NCI-H2029 (cell line): ENCODE data around the gene AGPS.
"Not testable (repeated sequence)": the region's sequence is repeated elsewhere in the genome, so short reads cannot be mapped to it uniquely, and the experiment has no call there.

Source experiments
- DNase-seq: peaks from one replicate; lab custom pipeline; 2025; lab: John Stamatoyannopoulos, UW

AGPS gene

DNA sequence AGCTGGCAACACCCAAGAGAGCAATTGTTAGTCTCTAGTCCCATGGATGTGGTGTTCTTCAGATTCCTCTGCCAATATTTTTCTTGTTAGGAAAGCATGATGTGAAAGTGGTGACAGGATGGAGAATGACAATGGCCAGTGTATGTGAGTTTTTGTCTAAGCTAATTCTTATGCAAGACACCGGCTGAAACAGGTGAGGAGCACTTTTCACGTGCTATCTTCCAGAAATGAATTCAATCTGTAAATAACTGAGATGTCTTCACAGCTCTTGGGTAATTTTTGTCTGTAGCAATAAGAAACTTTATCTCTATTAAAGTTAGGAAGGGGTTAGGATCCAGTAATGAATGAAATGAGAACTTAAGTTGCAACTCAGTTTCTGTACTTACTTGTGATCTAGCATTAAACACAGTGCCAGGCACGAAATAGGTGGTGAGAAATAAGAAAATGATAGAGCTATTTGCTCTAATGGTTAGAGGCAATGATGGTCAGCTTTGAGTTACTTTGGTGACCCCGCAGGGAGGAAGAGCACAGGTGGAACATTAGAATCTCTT lies 676 bp upstream of the AGPS start:
- DNase-seq, result no peak

DNA sequence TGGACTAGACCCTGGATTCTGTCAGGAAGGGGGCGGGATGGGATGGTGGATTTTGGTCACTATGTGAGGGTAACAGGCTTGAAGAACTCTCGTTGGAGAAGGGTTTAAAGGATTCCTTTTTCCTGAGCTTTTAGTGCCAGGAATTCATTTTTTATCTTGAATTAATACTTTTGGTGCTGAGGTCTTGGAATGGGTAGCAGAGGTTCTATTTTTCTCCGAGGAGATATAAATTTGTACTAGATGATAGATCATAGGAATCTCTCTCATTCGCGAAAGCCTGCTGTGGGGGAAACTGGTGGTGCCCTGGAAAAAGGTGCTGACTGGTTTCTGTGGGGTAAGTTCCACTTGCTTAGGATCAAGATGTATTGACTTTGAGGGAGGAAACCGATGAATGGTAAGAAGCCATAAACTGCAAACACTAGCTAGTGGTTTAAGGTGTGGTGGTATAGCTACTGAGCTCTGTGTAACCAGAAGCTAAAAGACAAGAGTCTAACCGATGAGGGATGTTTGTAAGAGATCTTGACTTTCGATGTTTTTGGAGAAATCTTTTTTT lies 706 bp downstream of the AGPS start:
- no peak for DNase-seq

DNA sequence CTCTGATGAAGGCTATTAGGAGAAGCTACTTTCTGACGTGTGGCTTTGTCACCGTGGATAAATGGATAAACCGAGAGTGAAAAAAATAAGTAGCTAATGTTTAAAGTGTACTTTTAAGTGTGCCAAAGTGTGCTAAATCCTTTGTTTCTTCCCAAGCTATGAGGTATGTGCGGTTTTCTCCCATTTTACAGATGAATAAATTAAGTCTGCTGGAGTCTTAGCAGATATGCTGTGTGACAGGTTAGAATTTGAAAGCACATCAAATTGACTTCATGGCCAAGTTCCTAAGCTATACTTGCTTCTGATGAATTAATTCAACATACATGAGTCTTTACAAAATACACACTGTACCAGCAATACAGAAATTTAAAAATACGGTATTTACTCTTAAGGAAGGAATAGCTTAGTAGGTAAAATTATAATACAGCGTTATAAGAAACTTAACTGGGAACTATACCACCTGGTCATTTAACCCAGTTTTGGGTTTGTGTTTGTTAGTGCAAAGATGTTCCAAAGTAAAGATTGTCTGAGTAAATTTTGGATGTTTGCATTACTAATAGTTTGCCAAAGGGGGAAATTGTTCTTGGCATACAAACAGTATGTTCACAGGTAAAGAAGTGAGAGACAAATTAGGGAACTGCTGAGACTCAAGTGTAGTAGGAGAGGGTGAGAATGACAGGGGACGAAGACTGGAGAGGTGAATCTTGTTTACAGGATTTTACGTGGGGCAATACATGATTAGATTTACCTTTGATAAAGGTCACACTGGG lies 1.4 kb downstream of the AGPS start:
- DNase-seq, result no peak

DNA sequence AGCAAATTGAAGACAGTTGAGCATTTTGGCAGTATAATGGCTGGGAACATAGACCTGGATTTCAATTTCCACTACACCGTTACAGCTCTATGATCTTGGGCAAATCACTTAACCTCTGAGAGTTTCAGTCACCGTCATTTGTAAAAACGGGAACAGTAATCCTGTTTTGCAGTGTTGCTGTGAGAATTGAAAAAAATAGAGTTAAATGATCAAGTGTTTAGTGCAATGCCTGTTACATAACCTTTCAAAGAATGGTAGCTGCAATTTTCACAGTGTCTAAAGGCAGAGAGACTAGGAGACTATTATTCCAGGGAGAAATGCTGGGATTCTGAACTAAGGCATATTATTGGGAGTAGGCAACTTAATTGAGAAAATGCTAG lies 2.0 kb downstream of the AGPS start:
- DNase-seq, result no peak

DNA sequence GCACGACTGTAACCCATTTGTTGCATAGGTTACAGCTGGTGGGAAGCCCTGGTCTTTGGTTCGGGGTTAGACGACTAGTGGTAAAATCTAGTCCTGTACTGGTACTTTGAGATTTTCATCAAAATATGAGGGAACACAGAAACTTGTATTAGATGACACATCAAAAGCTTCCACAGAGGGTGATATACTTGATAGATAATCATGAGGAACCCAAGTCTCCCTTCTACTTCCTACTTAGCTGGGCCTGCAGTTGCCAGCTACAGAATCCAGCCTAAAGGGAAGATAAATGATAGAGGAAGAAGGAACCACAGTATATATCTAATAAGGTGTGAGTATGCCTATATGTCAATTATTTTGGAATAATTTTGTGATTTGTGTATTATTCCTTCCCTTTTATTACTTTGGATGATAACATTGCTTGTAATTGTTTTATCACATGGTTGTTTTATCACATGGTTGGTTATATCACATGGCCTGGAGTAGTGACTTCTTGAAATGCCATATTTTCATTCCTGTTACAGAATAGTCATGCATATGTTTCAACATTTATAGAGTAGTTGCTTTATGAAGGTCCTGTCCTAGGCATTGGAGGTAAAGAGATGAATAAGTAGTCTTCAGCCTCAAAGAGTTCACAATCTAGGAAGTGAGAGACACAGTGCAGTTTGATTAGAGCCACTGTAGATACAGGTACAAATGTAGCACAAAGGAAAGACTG lies 2.9 kb downstream of the AGPS start:
- no peak for DNase-seq

DNA sequence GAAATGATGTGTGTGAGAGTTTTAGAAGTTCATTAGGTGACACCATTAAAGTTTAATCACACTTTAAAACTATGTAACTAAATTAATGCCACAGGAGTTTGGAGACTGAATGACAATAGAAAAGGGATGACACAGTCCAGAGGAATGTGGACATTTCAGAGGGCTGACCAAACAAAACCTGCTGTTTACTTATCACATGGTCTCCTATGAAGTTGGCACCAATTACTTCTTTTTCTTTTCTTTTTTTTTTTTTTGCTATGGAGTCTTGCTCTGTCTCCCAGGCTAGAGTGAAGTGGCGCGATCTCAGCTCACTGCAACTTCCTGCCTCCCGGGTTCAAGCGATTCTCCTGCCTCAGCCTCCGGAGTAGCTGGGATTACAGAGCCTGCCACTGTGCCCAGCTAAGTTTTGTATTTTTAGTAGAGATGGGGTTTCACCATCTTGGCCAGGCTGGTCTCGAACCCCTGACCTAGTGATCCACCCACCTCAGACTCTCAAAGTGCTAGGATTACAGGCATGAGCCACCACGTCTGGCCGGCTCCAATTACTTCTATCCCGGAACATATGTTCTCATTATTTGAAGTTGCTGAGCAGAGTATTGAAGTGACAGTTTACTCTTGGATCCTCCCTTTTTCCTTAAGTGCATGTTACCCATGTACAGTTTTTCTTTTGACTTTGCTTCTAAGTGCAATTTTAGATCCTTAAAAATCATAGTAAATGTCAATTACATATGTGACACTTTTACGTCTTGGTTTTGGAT lies 4.3 kb downstream of the AGPS start:
- DNase-seq, result no peak

DNA sequence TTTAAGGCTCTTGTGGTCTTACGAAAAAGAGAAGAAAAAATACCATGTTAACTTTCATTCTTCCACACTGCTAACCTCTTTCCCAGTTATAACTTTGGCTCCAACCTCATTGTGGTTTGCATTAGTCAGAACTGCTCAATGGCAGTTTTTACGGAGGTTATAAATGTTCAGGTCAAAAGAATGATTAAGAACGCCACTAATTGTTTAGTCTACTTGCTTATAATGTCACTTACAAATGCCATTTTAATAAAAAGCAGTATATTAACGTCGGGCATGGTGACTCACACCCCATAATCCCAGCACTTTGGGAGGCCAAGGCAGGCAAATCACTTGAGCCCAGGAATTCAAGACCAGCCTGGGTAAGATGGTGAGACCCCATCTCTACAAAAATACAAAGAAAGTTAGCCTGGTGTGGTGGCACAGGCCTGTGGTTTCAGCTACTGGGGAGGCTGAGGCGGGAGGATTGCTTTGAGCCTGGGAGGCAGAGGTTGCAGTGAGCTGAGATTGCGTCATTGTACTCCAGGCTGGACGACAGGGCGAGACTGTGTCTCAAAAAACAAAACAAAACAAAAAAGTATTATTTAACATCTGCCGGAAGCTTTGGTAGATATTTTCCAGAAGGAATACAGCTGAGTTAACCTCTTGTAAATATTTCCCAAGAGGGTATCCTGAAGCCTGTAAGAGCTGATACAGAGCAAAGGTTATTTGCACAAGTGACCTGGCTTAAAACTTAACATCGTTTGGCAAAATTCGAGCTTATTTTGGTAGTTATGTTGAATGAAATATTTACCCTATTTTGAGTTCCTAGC lies 5.1 kb downstream of the AGPS start:
- DNase-seq, result no peak

DNA sequence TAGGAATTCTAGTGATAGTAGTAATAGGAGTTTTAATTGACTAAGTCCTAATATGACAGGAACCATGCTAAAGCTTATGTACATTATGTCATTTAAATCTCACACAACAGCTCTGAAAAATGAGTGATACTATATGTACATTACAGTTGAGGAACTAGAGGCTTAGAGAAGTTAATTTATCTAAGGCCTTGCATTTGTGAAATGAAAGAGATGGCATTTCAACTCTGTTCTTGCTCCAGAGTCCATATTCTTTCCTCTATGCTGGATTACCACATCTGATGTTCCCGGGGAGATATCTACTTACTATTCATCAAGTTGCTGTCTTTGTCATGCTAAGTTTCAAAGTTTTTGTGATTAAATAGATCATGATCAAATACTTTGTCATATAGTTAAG lies 5.7 kb downstream of the AGPS start:
- no peak for DNase-seq

DNA sequence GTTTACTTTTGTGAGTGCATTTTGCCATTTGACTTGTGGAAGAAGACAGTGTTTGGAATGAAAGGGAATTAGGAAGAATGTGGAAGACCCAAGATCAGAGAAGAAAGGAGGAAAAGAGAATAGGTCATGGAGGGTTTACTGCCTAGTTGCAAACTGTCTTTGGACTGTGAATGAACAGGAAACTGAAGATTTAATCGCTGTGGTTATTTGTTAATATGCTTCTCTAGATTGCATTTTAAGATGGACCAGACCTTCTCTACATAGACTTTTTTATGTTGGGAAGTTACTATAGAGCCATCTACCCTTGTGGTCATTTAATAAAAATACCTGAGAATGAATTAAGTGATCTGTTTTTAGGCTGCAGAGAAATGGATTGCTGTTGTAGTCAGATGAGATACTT lies 6.2 kb downstream of the AGPS start:
- no peak for DNase-seq

DNA sequence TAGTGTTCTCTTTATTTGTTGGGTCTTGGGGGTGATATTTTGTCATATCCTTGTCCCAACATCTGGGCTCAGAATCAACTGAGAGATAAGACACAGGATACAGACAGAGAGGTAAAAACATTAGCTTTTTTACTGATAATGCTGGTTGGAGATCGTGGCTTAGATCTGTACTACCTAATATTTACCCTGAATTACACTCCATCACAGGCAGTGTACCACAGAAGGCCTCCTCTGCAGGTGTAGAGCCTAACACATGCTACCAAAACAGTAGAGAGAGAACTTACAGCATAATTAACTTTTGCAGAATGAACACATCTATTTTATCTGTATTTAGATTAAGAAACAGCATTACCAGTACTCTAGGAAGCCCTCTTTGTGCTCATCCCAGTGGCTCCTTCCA lies 6.8 kb downstream of the AGPS start:
- no peak for DNase-seq

DNA sequence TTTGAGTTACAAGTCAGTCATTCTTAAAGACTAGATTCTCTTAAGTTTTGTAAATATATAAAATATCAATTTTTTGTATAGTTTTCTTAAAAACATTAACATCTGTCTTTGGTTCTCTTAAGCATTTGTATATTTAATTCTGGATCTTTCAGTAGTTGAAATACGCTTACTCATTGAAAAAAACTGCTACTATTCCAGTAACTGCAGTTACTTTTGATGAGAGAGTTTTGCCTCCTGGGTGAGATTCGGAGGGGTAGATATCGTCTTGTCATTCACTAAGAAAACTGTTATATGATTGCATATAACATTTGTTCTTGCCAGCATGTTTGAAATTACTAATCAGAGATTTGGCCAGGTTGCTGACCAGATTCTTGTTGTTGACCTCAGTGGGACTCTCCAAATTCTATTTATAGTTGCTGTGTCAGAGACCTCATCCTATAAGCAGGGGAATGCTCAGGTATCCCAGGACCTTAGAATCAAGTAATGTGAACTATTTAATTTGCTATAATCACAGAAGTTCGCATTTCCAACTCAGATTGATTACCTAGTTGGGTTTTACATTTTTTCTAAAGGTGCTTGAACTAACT lies 7.9 kb downstream of the AGPS start:
- no peak for DNase-seq

DNA sequence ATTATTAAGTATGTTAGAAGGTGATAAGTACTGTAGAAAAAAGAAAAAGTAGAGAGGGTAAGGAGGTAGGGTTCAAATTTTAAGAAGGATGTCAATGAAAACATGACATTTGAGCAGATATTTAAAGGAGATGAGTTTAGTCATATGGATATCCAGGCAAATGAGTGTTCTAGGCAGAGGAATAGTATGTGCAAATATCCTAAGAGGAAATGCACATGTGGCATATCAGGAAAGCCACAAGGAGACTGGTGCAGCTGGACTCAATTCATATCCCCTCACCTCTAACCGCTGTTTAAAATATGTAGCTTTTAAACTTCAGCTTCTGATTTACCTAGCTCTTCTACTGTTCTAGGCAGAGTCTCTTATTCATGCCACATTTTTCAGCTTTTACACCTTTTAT lies 9.5 kb downstream of the AGPS start:
- no peak for DNase-seq

DNA sequence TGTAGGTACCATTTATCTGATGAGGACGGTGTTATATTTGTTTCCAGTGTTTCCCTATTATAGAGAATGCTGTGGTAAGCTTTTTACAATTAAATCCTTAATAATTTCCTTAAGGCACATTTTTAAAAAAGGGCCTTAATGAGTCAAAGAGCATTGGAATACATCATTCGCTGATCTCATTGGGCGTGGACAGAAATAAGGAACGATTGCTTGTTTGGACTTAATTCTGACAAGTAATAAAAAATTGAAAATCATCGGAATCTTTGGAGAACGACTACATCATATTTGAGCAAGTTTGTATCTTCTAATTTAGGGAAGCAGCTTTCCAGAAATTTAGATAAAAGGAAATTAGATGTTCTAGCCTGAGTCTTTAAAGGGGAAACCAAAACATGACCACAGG lies 11.3 kb downstream of the AGPS start:
- DNase-seq, result no peak

DNA sequence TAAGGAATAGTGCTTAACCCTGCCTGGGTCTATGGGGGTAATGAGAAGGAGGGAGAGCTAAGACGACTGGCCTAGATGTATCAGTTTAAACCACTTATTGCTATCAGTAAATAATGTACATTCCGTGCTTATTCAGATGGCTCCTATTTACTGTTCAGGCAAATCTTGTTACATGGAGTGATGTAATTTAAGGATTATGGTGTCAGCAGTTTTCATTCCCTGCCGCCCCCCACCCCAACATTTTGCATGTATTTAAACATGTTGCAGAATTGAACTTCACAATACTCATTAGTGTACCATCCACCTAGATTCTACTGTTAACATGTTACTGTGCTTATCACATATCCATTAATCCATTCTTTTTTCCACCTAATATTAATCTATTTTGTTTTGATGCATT lies 11.7 kb downstream of the AGPS start:
- DNase-seq, result no peak

DNA sequence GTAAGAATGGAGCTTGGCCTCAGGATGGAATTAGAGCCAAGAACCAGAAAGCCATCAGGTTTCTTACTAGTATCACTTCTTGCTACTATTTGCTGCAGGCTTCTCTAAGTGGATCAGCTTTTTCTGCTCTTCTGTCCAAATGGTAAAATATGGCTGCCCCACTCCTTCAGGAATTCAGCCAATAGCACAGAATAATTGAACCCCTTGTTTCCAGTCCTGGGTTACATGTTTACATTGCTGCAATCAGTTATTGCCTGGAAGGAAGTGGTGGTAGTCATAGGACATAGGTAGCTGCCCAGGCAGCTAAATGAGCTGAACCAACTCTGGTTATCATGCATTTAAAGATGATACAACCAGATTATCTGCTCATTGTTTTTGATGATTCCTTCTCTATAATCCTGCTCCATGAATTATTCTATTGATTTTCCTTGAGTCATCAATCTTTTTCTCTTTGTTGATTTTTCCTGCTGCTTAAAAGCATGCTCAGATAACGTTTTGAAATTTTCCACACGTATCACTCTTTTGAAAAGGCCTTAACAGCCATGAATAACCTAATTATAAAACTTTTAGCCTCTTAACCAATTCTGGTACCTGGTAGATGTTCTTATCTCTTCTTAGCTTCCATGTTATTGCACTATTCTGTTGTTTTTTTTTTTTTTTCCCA lies 12.6 kb downstream of the AGPS start:
- DNase-seq, result no peak

DNA sequence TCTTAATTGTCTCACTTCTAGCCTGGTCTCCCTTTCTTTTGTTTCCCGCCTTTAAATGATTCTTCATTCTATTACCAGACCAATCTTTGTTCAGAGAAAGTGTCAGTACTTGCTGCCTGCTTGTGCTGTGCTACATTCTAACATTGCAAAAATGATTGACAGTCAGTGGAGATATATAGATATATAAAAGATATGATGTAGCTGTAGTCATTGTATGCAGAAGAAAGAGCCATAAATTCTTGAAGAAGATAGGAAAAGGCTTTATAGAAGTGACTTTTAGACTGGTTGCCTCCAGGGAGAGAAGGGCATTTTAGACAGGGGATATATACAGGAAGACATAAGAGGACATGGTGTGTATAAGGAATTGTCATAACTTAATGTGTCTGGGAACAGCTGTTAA lies 13.6 kb downstream of the AGPS start:
- no peak for DNase-seq

DNA sequence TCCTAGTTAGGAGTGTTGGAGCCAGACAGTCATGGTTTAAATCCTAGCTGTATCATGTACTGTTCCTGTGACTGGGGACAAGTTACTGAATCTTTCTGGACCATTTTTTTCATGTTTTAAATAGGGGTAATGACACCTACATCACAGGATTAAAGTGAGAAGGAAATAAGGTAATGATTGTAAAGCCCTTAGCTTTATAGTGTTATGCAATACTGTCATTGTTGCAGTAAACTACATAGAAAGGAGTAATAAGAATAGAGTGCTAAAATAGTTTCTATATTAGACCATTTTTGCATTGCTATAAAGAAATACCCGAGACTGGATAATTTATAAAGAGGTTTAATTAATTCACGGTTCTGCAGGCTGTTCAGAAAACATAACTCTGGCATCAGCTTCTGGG lies 14.5 kb downstream of the AGPS start:
- DNase-seq, result no peak

DNA sequence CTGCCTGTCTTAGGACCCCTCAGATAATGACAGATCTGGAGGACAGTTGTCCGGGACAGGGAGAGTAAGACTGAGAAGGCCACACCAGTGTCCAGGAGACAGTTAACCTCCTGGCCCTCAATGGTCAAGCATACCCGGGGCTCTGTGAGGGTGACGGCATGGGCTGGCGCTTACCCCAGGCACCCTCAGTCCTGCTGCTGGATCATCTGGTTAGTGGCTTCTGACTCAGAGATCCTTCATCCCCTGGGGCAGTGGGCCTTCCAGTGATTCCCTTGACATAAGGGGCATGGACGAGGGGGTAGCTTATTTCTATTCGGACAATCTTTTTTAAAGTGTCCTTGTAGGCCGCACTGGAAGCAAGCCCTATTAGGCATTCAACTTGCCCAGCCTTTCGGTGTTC lies 18.1 kb downstream of the AGPS start:
- not testable (repeated sequence) for DNase-seq

DNA sequence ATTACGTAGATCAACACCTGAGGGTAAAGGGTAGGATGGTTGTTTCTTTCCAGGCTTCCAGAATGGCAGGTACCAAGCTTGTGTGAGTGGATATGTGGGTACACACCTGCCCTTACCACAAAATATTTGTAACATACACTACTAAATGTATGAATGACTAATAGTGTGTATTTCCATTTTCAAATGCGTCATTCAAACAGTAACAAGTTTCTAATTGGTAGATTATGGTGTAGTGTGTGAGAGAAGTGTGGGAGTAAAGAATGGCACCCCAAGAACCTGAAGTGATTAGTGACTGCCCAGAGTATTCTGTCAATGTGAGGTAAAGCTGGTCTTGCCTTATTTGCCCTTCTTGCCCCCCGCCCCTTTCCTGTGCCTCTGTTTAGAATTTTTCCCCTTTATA lies 21.1 kb downstream of the AGPS start:
- DNase-seq, result no peak

DNA sequence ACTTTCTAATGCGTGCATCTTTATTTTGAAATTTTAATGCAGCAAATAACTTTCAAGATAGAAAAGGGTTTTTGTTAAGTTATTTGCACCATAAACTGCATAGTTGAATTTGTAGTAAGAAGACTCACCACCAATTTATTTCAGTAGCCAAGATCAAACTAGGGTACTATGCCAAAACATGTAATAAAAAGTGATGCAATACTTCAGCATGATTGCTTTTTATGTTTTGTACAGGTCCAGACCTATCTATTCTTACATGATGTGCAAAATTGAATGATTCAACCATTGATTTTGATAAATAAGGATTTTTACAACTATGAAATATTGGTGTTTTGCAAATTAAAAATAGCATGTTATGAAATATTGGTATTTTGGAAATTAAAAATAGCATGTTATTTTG lies 26.7 kb downstream of the AGPS start:
- no peak for DNase-seq

DNA sequence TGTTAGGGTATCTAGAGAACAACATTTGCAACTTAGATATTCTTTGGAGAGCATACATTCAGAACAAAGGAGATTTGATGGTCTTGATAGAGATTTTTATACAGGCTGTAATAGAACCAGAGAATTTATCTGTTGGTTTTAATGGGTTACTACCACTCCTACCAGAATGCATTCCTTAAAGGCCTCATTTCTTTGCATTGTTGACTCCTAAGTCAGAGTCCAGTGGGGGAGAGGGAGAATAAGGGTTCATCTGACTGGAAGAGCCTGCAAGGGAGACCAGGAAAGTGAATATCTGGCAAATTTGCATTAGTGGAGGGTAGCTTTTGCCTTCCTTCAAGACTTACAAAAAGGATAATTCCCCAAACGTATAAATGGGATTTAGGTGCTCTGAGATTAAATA lies 29.7 kb downstream of the AGPS start:
- DNase-seq, result no peak
